GM21825 (cell line): ENCODE data around the gene NFATC2.

Experiments
- ATAC-seq: cut with Tn5 transposase; IDR thresholded peaks from one replicate; pipeline ENCODE4 v1.9.1; 2021; ENCODE audit warnings: mild to moderate bottlenecking, moderate library complexity; ENCODE audit not compliant: unreplicated experiment

NFATC2 gene

GRCh38 chr20:51522207-51522606 lies 20.3 kb downstream of the NFATC2 start:
- no peak for ATAC-seq

GRCh38 chr20:51517839-51518238 lies 24.7 kb downstream of the NFATC2 start:
- no peak for ATAC-seq

GRCh38 chr20:51516855-51517254 lies 25.7 kb downstream of the NFATC2 start:
- no peak for ATAC-seq

- no peak for ATAC-seq
Observed at GRCh38 chr20:51514836-51515235, 27.7 kb downstream of the NFATC2 start.

- ATAC-seq = no peak
Observed at GRCh38 chr20:51514249-51514648, 28.3 kb downstream of the NFATC2 start.

GRCh38 chr20:51513545-51513944 lies 29.0 kb downstream of the NFATC2 start:
- no peak for ATAC-seq

GRCh38 chr20:51512645-51513044 lies 29.9 kb downstream of the NFATC2 start:
- no peak for ATAC-seq

GRCh38 chr20:51511861-51512619 lies 30.5 kb downstream of the NFATC2 start:
- no peak for ATAC-seq

GRCh38 chr20:51510936-51511605 lies 31.4 kb downstream of the NFATC2 start:
- no peak for ATAC-seq

GRCh38 chr20:51510169-51510568 lies 32.4 kb downstream of the NFATC2 start:
- ATAC-seq = no peak

GRCh38 chr20:51509208-51509607 lies 33.3 kb downstream of the NFATC2 start:
- ATAC-seq = no peak

- ATAC-seq = no peak
Observed at GRCh38 chr20:51508780-51509179, 33.7 kb downstream of the NFATC2 start.

GRCh38 chr20:51508158-51508557 lies 34.4 kb downstream of the NFATC2 start:
- ATAC-seq = no peak

- ATAC-seq = no peak
Observed at GRCh38 chr20:51507216-51508036, 35.1 kb downstream of the NFATC2 start.

GRCh38 chr20:51506527-51507215 lies 35.8 kb downstream of the NFATC2 start:
- ATAC-seq = no peak

GRCh38 chr20:51505566-51505965 lies 37.0 kb downstream of the NFATC2 start:
- no peak for ATAC-seq

GRCh38 chr20:51503376-51503775 lies 39.1 kb downstream of the NFATC2 start:
- ATAC-seq = no peak

GRCh38 chr20:51500936-51501335 lies 41.6 kb downstream of the NFATC2 start:
- ATAC-seq = no peak

GRCh38 chr20:51500311-51500710 lies 42.2 kb downstream of the NFATC2 start:
- peak; percentile 54 for ATAC-seq

GRCh38 chr20:51498765-51499540 lies 43.6 kb downstream of the NFATC2 start:
- no peak for ATAC-seq
